HL-60 (cell line): Measurements from ENCODE around the gene KCNJ4.

ENCODE experiments used
- DNase-seq, 2 experiments: peaks; one replicate each; pipeline ENCODE4 v3.0.0-alpha.2; 2010 to 2020; ENCODE audit warnings: low read depth in 1 of 2, low spot score in 1 of 2
- H3K27ac ChIP-seq: fragments of 250-450 bp; sonication (Bioruptor Pico); replicated peaks from 2 replicates; pipeline ENCODE4 v1.5.1; 2020; ENCODE audit warnings: mild to moderate bottlenecking, moderate library complexity
- H3K27me3 ChIP-seq: fragments of 250-450 bp; sonication (Bioruptor Pico); 2 replicates; pipeline ENCODE4 v1.5.1; 2021; ENCODE audit warnings: mild to moderate bottlenecking, moderate library complexity; ENCODE audit not compliant: insufficient read depth, poor library complexity, severe bottlenecking
- H3K4me3 ChIP-seq: replicated peaks from 2 replicates; pipeline ENCODE4 v1.5.1; 2011; ENCODE audit warnings: mild to moderate bottlenecking, control low read depth, low read length; ENCODE audit not compliant: insufficient read depth
- GABPA ChIP-seq: IDR thresholded peaks from 2 replicates; pipeline ENCODE4 v1.6.1; 2012; ENCODE audit warnings: low read depth
- POLR2AphosphoS5 ChIP-seq: IDR thresholded peaks from 2 replicates; pipeline ENCODE4 v1.6.1; 2012; ENCODE audit warnings: low read depth
- REST ChIP-seq: IDR thresholded peaks from 2 replicates; pipeline ENCODE4 v1.6.1; 2012; ENCODE audit warnings: low read depth; ENCODE audit not compliant: insufficient replicate concordance
- SPI1 ChIP-seq: IDR thresholded peaks from 2 replicates; pipeline ENCODE4 v1.6.1; 2012; ENCODE audit warnings: low read depth, mild to moderate bottlenecking, borderline replicate concordance
- TF ChIP-seq, protein P1 (sequence below): IDR thresholded peaks from one replicate; pipeline ENCODE4 v1.5.1; 2011; ENCODE audit warnings: low read length, control low read depth, inconsistent platforms; ENCODE audit not compliant: insufficient read depth

The KCNJ4 gene

DNA sequence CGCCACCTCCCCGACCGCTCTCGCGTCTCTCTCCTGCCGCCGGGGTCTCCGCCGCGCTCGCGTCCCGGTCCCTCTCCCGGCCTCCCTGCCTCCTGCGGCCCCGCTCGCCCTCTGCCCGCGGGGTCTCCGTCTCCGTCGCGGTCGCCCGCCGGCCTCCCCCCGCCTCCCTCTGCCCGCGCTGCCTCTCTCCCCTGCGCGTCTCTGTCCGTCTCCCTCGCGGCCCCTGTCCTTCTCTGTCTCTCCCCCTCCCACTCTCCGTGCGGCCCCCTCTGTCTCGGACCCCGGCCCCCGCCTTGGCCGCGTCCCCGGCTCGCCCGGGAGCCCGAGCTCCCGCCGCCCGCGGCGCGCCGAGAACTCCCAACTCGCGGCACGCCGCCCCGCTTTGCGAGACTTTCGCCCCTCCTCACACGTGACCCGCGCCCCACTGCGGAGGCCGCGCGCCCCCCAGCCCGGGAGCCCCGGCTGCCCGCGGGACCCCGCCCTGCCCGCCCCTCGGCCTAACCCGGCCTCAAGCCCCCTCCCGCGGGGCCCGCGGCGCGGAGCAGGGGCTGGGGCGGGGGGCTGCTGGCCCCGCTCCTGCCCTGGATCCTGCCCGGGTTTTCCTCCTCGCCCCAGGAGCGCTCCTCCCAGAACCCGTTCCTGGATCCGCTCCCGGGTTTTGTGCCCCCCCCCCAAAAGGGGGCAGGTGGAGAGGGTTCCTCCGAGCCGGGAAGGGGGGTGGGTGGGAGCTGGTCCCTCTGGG is 702 bp upstream of the KCNJ4 start:
- no peak for DNase-seq

GRCh38 chr22:38454353-38455075 is 485 bp downstream of the KCNJ4 start:
- TF ChIP-seq GABPA (no peak), SPI1 (no peak), POLR2AphosphoS5 (no peak), REST (no peak)
- TF ChIP-seq, protein P1, sequence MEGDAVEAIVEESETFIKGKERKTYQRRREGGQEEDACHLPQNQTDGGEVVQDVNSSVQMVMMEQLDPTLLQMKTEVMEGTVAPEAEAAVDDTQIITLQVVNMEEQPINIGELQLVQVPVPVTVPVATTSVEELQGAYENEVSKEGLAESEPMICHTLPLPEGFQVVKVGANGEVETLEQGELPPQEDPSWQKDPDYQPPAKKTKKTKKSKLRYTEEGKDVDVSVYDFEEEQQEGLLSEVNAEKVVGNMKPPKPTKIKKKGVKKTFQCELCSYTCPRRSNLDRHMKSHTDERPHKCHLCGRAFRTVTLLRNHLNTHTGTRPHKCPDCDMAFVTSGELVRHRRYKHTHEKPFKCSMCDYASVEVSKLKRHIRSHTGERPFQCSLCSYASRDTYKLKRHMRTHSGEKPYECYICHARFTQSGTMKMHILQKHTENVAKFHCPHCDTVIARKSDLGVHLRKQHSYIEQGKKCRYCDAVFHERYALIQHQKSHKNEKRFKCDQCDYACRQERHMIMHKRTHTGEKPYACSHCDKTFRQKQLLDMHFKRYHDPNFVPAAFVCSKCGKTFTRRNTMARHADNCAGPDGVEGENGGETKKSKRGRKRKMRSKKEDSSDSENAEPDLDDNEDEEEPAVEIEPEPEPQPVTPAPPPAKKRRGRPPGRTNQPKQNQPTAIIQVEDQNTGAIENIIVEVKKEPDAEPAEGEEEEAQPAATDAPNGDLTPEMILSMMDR = no peak
- H3K27ac ChIP-seq = no peak overlapping the region
- DNase-seq = no peak
- 0 out of 2 replicates have a peak overlapping the region, but pooled peaks have one; percentile 8 for H3K4me3 ChIP-seq
- peaks cover 52% of the 10 kb centered on the region for H3K27me3 ChIP-seq

More for the DNA sequence above, 702 bp upstream of the KCNJ4 start:
- Histone ChIP-seq H3K4me3 (peak overlapping the region; percentile 19; the same call in 1 of the 2 replicates), H3K27ac (no peak overlapping the region), H3K27me3 (peaks cover 48% of the 10 kb centered on the region)
- TF ChIP-seq SPI1 = no peak
- no peak for TF ChIP-seq POLR2AphosphoS5
- TF ChIP-seq GABPA = no peak
- TF ChIP-seq, protein P1 = no peak
- TF ChIP-seq REST = no peak

- H3K27ac ChIP-seq = no peak overlapping the region
- H3K4me3 ChIP-seq = no peak overlapping the region
- peak in 1 of 2 experiments; percentile 41 for DNase-seq
- TF ChIP-seq SPI1 = peak; percentile 8; the same call in 1 of the 2 replicates
- no peak for TF ChIP-seq GABPA
- H3K27me3 ChIP-seq = peaks cover 50% of the 10 kb centered on the region
These were observed 1.0 kb downstream of the KCNJ4 start for GRCh38 chr22:38453996-38454352.

DNA sequence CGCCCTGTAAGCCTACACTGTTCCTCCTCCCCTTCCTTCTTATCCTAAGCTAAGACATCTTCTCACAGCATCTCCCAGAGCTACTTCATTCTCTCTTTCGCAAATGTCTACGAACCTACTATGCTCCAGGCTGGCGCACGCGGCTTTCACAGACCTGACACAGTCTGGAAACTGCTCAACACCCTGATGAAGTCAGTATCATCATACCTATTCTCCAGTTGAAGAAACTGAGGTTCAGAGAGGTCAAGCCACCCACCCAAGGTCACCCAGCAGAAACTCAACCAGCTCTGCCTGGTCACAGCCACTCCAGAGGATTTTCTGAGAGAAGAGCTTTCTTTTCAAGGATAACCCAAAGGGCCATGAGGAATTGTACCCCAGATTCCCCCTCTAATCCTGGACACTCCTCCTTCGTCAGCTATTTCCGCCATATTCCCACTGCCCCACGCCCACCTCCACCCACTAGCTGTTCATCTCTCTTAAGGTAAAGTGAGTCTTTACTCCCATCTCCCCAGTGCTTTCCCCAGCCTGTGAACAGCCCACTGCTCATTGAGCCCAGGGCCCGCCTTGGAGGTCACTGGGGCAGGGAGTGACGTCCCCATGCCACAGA is 1.8 kb downstream of the KCNJ4 start:
- Histone ChIP-seq H3K27ac (no peak overlapping the region), H3K4me3 (no peak overlapping the region), H3K27me3 (peaks cover 50% of the 10 kb centered on the region)
- TF ChIP-seq, protein P1 = no peak
- no peak for TF ChIP-seq REST
- TF ChIP-seq GABPA = no peak
- TF ChIP-seq SPI1 = no peak
- no peak for TF ChIP-seq POLR2AphosphoS5
- DNase-seq = no peak
